ENCODE data around the gene COL8A2.

Gene COL8A2

GRCh38 chr1:36157115-36157903, 32.3 kb upstream of the COL8A2 start:
- DNase-seq, result no peak

DNA sequence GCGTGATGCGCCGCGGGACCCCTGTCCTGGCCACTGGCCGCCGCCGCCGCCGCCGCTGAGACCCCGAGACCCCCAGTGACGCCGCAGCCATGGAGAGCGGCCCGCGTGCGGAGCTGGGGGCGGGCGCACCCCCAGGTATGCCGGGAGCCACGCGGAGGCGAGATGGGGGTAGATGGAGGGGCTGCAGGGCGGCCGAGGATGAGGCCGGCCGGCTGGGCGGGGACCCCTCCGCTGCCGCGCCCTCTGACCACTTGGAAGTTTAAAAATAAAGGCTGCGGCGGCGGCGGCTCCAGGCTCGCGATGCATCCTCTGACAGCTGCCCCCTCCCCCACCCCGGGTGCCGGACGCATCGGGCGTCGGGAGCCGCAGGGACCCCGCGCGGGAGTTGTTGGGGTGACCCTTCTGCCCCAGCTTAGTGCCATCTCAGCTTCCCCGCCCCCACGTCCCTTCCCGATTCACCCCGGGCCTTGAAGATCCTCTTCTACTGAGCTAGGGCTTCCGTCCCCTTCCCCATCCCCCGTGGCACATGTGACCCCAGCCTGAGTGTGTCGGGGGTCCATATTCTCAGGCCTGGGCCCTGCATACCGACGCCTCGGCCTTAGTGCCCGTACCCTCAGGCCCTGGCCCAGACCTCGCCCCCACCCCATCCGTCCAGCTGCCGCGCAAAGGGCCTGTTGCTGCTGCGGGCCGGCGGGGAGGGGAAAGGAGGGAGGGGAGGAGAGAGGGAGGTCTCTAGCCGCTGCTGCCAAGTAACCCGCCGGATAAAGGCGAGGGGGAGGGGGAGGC, 31.5 kb upstream of the COL8A2 start:
- DNase-seq, result peak; percentile 58

DNA sequence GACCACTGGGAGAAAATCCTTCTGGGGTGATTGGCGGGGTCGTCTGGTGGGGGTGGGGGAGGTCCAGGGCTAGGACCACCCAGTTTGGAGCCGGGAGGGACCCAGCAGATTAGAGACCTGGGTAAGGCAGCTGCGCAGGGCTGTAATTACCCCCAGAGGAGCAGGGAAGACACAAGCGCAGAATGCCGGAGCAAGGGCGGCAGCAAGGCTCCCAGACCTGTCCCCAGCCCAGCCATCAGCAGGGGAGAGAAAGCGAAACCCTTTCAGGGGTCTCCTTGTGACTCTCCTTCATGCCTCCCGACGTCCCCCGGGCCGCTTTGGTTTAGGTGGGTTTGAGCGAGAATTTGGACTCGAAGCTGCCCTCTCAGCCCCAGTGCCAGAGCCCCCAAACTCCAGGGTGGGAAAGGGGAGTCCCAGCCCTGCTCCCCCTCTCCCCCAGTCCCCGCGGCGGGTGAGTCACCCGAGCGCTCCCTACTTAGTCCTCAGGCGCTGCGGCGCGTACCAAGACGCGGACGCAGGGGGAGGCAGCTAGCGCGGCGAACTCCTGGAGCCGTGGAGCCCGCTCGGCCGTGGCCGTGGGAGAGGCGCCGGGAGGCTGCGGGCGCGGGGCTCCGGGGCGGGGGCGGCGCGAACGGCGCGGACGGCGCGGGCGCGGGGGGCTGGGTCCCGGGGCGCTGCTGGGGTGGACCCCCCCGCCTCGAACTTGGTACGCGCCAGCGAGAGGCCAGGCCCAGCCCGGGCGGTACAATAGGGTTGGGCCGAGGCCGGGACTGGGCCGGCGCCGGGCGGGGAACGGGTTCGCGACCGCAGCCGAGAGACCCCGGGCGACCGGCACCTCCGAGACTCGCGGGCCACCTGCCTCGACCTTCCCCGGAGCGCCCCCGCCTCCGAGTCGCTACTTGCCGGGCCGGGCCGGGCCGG, 30.6 kb upstream of the COL8A2 start, which contains the start of gene MAP7D1:
MAP7D1 (plus strand) TSS at position 753 of the 921 bp plus-strand sequence. CDS start 258 bp downstream, outside the sequence.
- peak; percentile 88 for DNase-seq

DNA sequence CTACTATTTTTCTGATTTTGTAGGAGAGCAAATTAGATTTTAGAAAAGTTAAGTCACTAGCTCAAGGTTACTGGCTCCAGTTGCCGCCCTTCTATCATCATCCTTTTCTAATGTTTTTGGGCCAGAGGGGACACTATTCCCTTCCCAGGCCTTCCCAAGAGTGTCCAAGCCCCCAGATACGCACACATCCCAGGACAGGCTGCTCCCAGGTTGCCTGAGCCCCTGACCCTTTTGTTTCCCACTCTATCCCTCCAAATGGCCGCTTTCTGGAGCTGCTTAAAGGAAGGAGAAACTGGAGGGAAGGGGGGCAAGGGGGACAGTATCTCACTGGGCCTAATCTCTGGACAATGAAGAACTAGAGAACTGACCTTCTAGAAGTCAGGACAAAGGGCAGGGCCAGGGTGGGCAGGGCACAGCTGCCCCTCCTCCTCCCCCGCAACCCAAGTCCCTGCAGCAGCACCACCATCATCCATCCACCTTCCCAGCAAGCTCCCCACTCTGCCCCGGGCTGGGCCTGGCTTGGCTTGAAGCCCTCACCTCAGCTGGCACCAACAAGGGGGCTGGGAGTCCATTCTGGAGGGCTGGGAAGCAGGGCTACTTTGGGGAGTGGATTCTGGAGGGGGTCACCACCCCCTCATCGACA, 29.9 kb upstream of the COL8A2 start:
- DNase-seq, result no peak

GRCh38 chr1:36154335-36154734, 29.3 kb upstream of the COL8A2 start:
- DNase-seq, result no peak

- DNase-seq, result no peak
Measured at GRCh38 chr1:36153476-36153875, 28.5 kb upstream of the COL8A2 start.

DNA sequence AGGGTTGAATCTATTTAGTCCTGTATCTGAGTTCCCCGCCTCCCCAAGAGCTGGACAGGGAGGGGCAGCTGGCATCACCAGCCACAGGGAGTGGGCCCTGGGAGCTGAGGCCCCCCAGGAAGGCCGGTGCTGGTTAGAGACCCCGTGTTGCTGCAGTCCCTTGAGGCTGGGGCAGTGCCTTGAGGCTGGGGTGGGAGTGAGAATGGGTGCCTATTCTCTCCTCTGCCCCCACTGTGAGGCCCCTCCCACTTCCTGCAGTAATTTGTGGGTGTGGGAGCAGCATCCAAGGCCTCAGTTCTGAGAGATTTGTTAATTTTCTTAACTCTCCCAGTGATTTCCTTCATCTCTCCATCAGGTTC, 26.8 kb upstream of the COL8A2 start:
- DNase-seq, result peak; percentile 74

DNA sequence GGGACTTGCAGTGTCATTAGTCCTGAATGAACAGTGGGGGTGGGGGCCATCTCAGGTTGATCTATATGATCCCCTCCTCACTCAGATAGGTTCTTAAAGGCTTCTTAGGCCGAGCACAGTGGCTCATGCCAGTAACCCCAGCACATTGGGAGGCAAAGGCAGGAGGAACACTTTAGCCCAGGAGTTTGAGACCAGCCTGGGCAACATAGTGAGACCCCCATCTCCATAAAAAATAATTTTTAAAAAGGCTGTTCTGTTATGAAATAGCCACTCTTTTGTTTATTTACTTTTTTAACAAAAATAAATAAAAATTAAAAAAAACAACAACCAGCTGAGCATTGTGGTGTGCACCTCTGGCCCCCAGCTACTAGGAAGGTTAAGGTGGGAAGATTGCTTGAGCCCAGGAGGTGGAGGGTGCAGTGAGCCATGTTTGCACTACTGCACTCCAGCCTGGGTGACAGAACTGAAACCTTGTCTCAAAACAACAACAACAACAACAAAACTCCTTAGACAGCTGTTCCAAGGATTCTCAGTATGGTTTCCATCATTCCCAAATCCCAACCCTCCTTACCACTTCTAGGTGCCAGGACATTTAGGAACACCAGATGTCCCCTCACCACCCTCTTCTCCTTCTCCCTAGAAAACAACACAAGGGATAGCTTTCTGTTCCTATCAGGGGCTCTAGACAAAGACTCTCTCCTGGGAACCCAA, 26.3 kb upstream of the COL8A2 start:
- DNase-seq, result no peak

DNA sequence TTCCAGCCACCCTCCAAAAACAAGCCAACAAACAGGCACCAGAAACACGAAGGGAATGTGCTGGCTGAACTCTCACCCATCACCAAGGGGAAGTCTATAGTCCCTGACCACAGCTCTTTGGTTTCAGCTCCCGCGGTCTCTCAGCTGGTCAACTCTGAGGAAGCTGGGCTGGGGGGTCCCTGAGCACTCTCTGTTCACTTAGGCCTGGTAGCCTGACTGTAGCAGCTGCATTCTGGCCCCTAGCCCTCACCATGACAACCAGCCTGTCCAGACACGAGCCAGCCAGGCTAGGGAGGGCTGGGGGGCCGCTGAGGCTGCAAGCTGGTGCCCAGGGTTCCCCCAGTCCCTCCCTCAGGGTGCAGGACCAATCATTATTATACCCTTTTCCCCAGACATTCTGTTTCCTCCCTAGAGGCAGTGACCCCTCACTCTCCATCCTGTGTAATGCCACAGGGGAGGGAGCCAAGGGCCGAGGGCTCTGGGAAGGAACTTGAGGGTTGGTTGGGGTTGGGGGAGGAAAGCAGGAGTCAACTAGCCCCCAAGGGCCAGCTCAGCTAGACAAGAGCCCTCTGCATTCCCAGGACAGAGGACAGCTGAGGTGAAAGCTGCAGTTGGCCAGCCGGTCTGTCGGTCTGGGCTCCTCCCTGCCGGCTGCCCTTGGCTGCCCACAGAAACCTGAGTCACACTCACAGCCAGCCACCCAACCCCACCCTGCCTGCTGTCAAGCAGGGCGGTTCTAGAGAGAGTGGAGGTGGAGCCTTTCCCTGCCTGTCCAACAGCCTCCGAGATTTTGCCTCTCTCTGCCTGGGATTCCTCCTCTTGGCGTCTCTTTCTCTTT, 25.5 kb upstream of the COL8A2 start:
- peak; percentile 80 for DNase-seq

- DNase-seq, result no peak
Measured at GRCh38 chr1:36149973-36150295, 24.9 kb upstream of the COL8A2 start.

DNA sequence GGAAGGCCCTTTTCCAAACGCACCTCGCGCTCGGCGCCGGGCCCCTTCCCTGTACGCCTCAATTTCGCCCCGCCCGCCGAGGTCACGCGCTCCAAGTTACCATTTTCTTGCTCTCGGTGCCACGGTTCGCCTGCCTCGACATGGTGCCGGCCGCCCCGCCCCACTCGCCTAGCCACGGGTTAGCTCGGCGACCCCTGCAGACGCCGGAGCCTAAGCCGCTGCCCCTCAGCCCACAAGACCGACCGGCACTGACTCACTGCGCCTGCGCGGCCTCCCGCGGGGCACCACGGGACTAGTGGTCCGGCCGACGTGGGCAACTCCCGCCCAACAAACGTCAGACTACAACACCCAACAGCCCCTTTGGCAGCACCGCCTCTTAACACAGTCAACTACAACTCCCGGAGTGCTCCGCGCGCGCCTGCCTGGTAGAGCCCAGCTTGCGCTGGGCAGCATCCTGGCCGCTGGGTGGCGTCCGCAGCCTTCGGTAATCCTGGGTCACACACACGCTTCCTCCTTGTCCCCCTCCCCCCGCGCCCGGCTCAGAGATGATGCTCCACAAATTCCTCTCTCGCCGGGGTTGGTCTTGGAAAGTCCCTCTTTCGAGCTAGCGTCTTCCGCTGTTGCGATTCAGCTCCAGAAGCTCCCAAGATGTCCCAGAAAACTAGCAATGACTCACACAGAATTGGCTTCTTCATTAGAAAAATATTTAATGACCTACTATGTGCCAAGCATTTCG, 24.4 kb upstream of the COL8A2 start, which contains the start of gene TRAPPC3:
TRAPPC3 (minus strand) TSS at position 250 of the 736 bp plus-strand sequence; CDS start at position 142, 108 bp downstream.
- peak; percentile 100 for DNase-seq

- no peak for DNase-seq
Measured at GRCh38 chr1:36148821-36149236, 23.8 kb upstream of the COL8A2 start.

DNA sequence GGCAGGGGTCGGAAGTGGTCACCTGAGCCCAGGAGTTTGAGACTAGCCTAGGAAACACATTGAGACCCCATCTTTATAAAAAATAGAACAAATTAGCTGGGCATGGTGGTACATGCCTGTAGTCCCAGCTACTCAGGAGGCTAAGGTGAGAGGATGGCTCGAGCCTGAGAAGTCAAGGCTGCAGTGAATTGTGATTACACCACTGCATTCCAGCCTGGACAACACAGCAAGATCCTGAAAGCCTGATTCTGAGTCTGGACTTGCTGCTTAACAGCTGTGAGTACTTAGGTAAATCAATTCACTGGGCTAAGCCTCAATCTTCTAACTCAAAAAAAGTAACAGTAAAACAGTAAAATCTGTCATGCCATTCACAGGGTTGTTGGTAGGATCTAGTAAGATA, 19.4 kb upstream of the COL8A2 start:
- no peak for DNase-seq

DNA sequence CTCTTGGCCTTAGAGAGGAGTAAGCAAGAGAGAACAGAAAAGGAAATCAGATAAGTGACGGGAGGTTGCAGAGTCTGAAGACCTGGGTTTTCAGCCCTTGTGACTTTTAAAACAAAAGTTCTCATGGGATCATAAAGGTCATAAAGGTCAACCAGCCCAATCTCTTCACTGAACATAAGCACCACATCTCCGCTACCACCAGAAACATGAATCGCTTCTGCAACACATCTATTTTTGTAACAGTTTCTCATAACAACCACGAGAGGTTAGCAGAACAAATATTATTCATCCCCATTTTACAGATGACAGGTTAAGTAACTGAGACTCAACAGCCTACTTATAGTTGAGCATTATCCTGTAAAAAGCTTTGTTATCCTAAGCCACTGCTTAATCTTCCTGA, 18.4 kb upstream of the COL8A2 start:
- DNase-seq, result no peak

DNA sequence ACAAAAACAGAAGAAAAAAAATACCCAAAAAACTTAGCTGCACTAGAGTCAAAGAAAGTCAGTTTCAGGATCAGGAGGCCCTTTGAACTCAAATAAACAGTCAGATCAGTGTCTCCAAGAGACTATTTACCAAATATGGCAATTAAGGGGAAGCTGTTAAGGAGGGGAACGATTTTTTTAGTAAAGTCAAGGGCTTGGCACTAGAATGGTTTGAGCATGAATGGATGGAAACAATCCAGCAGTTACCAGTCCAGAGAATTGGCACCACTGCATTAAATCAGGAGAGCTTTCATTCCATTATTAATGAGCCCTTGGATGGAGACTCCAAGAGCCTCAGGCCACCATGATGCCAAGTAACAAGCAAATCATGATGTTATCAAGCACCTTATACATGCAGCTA, 17.1 kb upstream of the COL8A2 start:
- DNase-seq, result no peak

- DNase-seq, result no peak
Measured at GRCh38 chr1:36139521-36139920, 14.5 kb upstream of the COL8A2 start.

GRCh38 chr1:36137776-36138175, 12.8 kb upstream of the COL8A2 start:
- DNase-seq, result no peak

DNA sequence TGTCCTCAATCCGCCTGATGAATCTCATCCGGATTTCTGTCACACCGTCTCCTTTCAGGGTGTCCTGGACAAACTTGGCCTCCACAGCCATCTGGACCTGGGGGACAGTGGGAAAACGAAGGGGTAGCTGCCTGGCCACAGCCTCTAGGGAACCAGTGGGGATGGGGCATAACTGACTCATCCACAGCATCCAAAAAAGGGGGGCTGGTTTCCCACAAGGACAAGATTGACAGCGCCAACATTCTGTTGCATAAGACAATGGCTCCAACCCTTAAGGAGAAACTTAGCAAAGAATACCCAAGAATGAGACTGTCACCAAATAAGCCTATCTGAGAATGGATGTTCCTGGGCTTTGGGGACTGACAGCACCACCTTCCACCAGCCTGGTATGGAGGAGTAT, 12.2 kb upstream of the COL8A2 start:
- DNase-seq, result no peak

GRCh38 chr1:36136535-36136934, 11.5 kb upstream of the COL8A2 start:
- no peak for DNase-seq

DNA sequence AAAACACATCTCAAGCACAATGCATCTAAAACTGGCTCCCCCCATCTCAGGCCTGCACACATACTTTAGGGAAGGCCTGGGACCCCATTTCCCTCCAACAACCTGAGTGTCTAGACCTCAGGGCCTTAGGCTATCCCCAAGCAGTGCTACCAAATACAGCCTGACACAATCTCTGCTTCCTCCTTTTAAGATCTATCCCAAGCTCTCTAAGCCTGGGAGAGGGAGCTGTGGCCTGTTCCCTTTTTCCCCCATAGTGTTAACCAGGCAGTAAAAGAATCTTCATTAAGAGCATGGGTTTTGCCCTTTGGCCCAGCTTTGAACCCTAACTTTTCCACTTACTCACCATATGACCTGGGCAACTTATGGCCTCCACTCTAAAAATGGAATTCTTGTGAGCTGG, 10.8 kb upstream of the COL8A2 start:
- DNase-seq, result no peak
